NB4 (cell line): ENCODE results near the gene SIGLEC10.

Source experiments
- CTCF ChIP-seq: IDR thresholded peaks from one replicate; pipeline ENCODE4 v1.5.1; 2012; ENCODE audit warnings: low read depth, low read length
- MYC ChIP-seq: IDR thresholded peaks from 2 replicates; pipeline ENCODE4 v1.6.1; 2011; ENCODE audit warnings: low read depth, low read length
- POLR2A ChIP-seq: IDR thresholded peaks from 2 replicates; pipeline ENCODE4 v1.6.1; 2011; ENCODE audit warnings: mild to moderate bottlenecking; ENCODE audit not compliant: insufficient read length; ENCODE audit errors: extremely low read depth

- no peak for TF ChIP-seq CTCF
- no peak for TF ChIP-seq POLR2A
- TF ChIP-seq MYC = no peak
Observed at GRCh38 chr19:51382004-51382403, 35.4 kb downstream of the SIGLEC10 start.
